ENCODE data around the gene ADGRL2.

- TF ChIP-seq CTCF (IDR thresholded peaks at IDR 0.05; ENCODE audit: low read length) (no peak), EZH2 (optimal IDR thresholded peaks at IDR 0.05; ENCODE audit: low read depth, low read length) (no peak)
Observed at GRCh38 chr1:81838600-81839218, 38.0 kb downstream of the ADGRL2 start.

Measured in MM.1S (cell line).